ENCODE results near the gene DDX11.
A peak's percentile ranks its signal among the peaks of the same experiment; 100 is the strongest.
"Not testable (repeated sequence)": the region's sequence is repeated elsewhere in the genome, so short reads cannot be mapped to it uniquely, and the experiment has no call there.

The DDX11 gene

DNA sequence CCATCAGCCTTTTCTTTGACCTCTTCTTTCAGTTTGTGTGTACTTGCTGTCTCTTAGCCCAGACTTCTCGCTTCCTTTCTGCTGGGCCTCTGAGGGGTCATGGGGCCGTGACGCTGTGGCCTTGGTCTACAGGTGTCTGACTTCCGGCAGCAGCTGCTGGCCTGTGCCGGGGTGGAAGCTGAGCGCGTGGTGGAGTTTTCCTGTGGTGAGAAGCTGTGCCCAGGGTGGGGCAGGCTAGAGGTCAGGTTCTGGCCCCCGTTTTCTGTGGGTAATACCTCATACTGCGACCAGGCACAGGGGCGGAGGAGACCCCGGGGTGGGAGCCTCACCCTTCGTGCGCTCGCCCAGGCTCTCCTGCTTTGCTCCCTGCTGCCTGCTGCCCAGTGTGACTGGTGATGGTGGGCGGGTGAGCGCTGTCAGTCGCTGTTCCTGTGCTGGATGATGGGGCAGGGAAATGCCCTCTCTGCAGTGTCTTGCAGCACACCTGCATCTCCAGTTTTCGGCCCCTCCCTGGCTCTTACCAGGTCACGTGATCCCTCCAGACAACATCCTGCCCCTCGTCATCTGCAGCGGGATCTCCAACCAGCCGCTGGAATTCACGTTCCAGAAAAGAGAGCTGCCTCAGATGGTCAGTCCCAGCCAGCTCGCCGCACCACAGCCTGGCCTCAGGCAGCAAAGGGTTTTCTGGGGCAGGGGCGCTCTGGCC, 27.0 kb downstream of the DDX11 start:
- H3K36me3 Mint-ChIP-seq (ENCODE audit: low read depth); H3K4me3 Mint-ChIP-seq; H3K9me3 Mint-ChIP-seq; H3K4me1 Mint-ChIP-seq (ENCODE audit: low read depth); H3K27ac Mint-ChIP-seq; H3K27me3 Mint-ChIP-seq (ENCODE audit: low read depth): not testable (repeated sequence)

DNA sequence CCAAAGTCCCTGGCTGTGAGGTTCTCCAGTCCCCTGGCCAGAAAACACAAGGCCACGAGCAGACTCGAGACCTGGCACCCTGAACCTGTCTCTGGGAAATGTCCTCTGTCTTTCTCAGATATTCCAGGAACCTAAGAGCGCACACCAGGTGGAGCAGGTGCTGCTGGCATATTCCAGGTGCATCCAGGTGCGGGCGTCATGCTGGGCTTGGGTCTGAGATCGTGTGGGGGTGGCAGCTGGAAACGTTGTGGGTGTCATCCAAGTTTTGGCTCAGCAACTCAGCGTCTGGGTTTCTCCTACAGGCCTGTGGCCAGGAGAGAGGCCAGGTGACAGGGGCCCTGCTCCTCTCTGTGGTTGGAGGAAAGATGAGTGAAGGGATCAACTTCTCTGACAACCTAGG, 28.5 kb downstream of the DDX11 start:
- H3K36me3 Mint-ChIP-seq (ENCODE audit: low read depth); H3K4me1 Mint-ChIP-seq (ENCODE audit: low read depth); H3K27me3 Mint-ChIP-seq (ENCODE audit: low read depth); H3K27ac Mint-ChIP-seq; H3K9me3 Mint-ChIP-seq; H3K4me3 Mint-ChIP-seq: not testable (repeated sequence)

DNA sequence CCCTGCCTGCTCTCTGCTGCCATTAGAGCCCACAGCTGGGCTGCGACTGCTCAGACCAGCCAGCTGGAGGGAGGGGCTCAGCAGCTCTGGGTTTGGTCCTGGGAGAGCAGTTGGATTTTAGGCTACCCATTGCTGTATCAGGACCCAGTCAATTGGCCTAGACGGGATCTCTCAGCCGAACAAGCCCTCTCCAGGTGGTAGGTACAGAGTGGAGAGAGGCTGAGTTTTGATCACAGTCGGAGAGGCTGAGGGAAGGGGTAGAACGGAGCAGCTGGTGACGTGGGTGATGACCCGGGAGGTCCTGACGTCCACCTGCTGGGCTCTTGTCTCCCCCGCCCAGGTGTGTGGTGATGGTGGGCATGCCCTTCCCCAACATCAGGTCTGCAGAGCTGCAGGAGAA, 28.9 kb downstream of the DDX11 start:
- H3K27me3 Mint-ChIP-seq (ENCODE audit: low read depth); H3K4me1 Mint-ChIP-seq (ENCODE audit: low read depth); H3K9me3 Mint-ChIP-seq; H3K27ac Mint-ChIP-seq; H3K4me3 Mint-ChIP-seq; H3K36me3 Mint-ChIP-seq (ENCODE audit: low read depth): not testable (repeated sequence)

DNA sequence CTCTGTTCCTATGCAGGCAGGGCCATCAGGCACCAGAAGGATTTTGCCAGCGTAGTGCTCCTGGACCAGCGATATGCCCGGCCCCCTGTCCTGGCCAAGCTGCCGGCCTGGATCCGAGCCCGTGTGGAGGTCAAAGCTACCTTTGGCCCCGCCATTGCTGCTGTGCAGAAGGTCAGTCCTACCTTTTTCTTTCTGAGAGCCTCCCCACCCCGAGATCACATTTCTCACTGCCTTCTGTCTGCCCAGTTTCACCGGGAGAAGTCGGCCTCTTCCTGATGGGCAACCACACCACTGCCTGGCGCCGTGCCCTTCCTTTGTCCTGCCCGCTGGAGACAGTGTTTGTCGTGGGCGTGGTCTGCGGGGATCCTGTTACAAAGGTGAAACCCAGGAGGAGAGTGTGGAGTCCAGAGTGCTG, 29.9 kb downstream of the DDX11 start:
- H3K36me3 Mint-ChIP-seq (ENCODE audit: low read depth); H3K27ac Mint-ChIP-seq; H3K27me3 Mint-ChIP-seq (ENCODE audit: low read depth): not testable (repeated sequence)

DNA sequence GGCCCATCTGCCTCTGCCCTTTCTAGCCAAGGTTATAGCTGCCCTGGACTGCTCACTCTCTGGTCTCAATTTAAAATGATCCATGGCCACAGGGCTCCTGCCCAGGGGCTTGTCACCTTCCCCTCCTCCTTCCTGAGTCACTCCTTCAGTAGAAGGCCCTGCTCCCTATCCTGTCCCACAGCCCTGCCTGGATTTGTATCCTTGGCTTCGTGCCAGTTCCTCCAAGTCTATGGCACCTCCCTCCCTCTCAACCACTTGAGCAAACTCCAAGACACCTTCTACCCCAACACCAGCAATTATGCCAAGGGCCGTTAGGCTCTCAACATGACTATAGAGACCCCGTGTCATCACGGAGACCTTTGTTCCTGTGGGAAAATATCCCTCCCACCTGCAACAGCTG, 30.6 kb downstream of the DDX11 start:
- not testable (repeated sequence) for H3K4me1 Mint-ChIP-seq (ENCODE audit: low read depth); H3K27me3 Mint-ChIP-seq (ENCODE audit: low read depth); H3K4me3 Mint-ChIP-seq; H3K27ac Mint-ChIP-seq; H3K9me3 Mint-ChIP-seq; H3K36me3 Mint-ChIP-seq (ENCODE audit: low read depth)

More for the DNA sequence above, 29.9 kb downstream of the DDX11 start:
- not testable (repeated sequence) for H3K9me3 Mint-ChIP-seq; H3K4me3 Mint-ChIP-seq; H3K4me1 Mint-ChIP-seq (ENCODE audit: low read depth)

DNA sequence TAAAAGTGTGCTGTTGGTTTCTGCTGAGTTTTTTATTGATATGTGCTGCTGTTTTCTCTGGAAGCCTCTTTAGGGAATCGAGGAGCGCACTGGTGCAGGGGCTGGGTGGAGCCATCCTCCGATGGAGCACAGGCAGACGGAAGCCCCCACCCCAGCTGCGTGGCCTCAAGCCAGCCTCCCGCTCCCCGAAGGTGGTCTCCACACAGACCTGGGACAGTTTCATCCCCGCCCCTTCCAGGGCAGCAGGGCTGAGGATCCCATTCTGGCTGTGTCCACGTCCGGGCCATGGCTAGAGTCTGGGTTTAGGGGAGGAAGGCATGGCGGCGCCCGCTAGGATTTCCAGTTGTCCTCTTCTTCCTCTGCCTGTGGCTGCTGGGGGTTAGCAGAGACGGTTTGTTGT, 31.1 kb downstream of the DDX11 start:
- H3K36me3 Mint-ChIP-seq (ENCODE audit: low read depth); H3K27ac Mint-ChIP-seq; H3K4me3 Mint-ChIP-seq; H3K9me3 Mint-ChIP-seq; H3K4me1 Mint-ChIP-seq (ENCODE audit: low read depth); H3K27me3 Mint-ChIP-seq (ENCODE audit: low read depth): not testable (repeated sequence)

DNA sequence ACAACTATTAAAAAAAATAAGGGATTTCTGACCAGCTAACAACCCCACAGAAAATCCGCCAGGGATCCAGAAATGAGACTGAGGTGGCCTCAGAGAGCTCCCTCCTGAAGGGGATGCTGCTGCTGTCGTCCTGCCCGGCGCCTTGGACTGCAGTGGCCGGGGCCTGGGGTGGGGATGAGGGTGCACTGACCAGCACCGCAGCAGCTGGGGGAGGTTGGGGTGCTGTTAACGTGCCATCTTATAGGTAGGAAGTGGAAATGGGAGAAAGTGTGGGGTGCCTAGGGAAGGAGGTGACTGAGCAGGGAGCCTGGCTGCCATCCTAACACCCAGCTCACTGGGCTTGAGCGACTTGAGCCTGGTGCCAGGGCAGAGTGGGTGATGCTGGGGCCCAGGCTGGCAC, 32.0 kb downstream of the DDX11 start:
- H3K27ac Mint-ChIP-seq = no peak overlapping the region
- no peaks in the 10 kb centered on the region for H3K9me3 Mint-ChIP-seq
- H3K4me3 Mint-ChIP-seq = no peak overlapping the region
- H3K4me1 Mint-ChIP-seq (ENCODE audit: low read depth) = no peaks in the 10 kb centered on the region
- H3K36me3 Mint-ChIP-seq (ENCODE audit: low read depth) = peaks cover 1% of the 10 kb centered on the region
- no peaks in the 10 kb centered on the region for H3K27me3 Mint-ChIP-seq (ENCODE audit: low read depth)

DNA sequence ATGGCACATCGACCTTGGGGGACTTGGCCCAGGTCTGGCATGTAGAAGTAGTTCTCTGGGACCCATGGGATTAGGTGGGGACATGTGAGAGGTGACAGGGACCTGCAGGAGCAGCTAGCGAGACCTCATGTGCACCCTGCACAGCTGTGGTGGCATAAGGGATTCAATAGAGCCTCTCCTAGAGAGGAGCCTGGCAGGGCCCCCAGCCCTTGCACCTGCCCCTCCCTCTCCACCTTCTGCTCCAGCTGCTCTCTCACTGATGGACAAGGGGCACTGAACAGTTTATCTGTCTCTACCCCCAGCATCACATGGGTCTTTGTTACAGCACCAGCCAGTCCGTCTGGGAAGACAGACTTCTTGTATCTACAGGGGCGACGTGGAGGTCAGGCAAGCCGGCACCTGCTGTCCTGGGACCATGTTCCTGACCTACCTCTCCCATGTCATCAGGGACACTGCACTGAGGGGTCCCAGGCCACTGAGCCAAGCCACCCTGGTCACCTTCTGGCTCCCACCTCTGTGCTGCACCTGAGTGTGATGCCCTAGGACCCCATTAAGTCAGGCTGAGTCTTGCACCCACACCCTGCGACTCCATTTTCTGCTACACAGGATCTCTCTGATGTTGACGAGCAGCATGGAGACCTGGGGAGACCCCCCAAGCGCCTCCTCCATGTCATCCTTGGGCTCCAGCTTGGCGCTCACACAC, 32.6 kb downstream of the DDX11 start:
- Mint-ChIP-seq H3K27ac (no peak overlapping the region), H3K9me3 (no peaks in the 10 kb centered on the region), H3K36me3 (ENCODE audit: low read depth) (peaks cover 1% of the 10 kb centered on the region), H3K4me3 (no peak overlapping the region), H3K4me1 (ENCODE audit: low read depth) (no peaks in the 10 kb centered on the region), H3K27me3 (ENCODE audit: low read depth) (no peaks in the 10 kb centered on the region)

DNA sequence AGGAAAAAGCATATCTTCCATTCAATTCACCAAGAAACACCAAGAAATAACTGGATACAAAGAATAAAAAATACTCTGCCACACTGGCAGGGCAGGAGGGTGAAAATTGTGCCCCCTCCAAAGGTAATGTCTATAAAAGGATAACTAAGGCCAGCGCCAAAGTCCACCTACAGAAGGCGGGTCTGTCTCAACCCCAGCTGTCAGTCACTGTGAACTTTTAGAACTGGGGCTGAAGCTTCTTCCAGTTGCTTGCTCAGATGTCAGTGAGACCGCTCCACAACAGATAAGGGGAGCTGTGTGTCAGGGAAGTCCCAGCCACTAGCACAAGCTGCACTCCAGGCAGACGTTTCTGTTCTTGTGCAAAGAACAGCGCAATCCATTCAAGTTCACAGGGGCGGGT, 36.1 kb downstream of the DDX11 start:
- H3K4me1 Mint-ChIP-seq (ENCODE audit: low read depth); H3K27ac Mint-ChIP-seq; H3K27me3 Mint-ChIP-seq (ENCODE audit: low read depth); H3K4me3 Mint-ChIP-seq; H3K9me3 Mint-ChIP-seq; H3K36me3 Mint-ChIP-seq (ENCODE audit: low read depth): not testable (repeated sequence)

DNA sequence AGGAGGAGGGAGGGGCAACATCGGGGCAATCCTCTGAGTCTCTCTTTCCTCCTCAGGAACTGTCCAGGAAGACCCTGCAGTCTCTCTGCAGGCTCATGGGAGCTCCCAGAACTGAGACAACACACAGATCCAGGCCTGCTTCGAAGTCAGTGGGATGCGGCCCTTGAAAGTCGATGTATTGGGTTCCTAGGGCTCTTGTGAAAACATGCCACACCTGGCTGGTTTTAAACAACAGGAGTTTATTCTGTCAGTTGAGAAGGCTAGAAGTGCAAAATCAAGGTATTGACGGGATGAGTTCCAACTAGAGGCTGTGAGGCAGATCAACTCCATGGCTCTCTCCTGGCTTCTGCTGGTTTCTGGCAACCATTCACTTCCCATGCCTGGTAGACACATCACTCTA, 36.6 kb downstream of the DDX11 start:
- not testable (repeated sequence) for H3K4me3 Mint-ChIP-seq; H3K27ac Mint-ChIP-seq; H3K27me3 Mint-ChIP-seq (ENCODE audit: low read depth); H3K36me3 Mint-ChIP-seq (ENCODE audit: low read depth); H3K9me3 Mint-ChIP-seq; H3K4me1 Mint-ChIP-seq (ENCODE audit: low read depth)

DNA sequence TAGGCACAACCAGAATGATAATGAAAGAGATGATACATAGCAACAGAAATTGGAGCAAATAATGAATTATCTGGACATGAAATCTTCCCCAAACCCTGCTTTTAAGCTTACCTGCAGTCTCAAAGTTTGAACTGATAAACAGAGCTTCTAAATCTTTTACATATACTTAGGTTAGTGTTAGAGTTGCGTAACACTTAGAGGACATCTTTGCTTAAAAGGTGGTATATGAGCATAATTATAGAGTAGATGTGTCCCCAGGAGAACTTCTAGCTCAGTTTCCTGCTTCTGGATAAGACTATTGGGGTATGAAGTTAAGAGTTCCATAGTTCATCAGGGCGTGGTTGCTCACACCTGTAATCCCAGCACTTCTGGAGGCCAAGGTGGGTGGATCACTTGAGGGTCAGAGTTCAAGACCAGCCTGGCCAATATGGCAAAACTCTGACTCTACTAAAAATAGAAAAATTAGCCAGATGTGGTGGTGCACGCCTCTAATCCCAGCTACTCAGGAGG, 41.5 kb downstream of the DDX11 start:
- H3K9me3 Mint-ChIP-seq; H3K4me3 Mint-ChIP-seq; H3K4me1 Mint-ChIP-seq (ENCODE audit: low read depth); H3K27ac Mint-ChIP-seq; H3K36me3 Mint-ChIP-seq (ENCODE audit: low read depth): not testable (repeated sequence)
- peaks cover 19% of the 10 kb centered on the region for H3K27me3 Mint-ChIP-seq (ENCODE audit: low read depth)

DNA sequence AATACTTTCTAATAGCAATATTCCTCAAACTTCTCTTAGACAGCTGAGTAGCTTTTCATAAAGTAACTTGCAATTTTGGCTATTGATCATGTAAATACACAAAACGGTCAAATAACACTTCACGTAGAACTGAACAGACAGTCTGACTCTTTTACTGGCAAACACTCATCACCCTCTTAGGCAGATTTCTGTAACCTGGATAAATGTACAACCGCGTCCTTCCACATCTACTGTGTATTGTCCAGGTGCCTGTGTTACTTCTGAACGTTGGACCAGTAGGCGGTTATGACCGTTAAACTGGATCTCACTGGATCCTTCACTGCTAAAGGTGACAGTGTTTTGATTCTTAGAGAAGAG, 43.2 kb downstream of the DDX11 start:
- H3K4me1 Mint-ChIP-seq (ENCODE audit: low read depth); H3K27ac Mint-ChIP-seq; H3K9me3 Mint-ChIP-seq; H3K36me3 Mint-ChIP-seq (ENCODE audit: low read depth); H3K4me3 Mint-ChIP-seq: not testable (repeated sequence)
- H3K27me3 Mint-ChIP-seq (ENCODE audit: low read depth) = peaks cover 22% of the 10 kb centered on the region

DNA sequence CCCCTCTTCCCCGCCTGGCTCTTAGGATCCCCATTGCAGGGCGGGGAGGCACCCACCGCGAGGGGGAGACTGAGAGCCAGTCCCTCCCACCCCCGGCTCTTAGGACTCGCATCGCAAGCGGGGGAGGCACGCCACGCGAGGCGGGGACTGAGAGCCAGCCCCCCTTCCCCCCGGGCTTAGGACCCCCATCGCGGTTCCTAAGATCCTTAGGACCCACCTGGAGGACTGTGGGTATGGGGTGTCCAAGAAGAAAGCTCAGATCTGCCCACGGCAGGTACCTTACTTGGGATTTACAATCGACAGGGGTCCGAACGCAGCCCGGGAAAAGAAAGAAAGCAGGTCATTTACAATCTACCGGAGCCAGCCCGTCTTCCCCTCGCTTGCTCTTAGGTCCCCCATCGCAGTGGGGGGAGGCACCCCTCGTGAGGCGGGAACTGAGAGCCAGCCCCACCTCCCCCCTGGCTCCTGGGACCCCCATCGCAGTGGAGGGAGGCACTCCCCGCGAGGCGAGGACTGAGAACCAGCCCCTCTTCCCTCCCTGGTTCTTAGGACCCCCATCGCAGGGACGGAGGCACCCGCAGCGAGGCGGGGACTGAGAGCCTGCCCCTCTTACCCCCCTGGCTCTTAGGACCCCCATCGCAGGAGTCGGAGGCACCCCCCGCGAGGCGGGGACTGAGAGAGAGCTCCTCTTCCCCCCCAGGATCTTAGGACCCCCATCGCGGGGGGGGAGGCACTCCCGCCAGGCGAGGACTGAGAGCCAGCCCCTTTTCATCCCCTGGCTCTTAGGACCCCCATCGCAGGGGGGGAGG, 43.7 kb downstream of the DDX11 start:
- Mint-ChIP-seq H3K36me3 (ENCODE audit: low read depth) (no peaks in the 10 kb centered on the region), H3K4me3 (peak overlapping the region; percentile 59), H3K27ac (no peak overlapping the region), H3K27me3 (ENCODE audit: low read depth) (peaks cover 22% of the 10 kb centered on the region), H3K9me3 (no peaks in the 10 kb centered on the region), H3K4me1 (ENCODE audit: low read depth) (no peaks in the 10 kb centered on the region)

DNA sequence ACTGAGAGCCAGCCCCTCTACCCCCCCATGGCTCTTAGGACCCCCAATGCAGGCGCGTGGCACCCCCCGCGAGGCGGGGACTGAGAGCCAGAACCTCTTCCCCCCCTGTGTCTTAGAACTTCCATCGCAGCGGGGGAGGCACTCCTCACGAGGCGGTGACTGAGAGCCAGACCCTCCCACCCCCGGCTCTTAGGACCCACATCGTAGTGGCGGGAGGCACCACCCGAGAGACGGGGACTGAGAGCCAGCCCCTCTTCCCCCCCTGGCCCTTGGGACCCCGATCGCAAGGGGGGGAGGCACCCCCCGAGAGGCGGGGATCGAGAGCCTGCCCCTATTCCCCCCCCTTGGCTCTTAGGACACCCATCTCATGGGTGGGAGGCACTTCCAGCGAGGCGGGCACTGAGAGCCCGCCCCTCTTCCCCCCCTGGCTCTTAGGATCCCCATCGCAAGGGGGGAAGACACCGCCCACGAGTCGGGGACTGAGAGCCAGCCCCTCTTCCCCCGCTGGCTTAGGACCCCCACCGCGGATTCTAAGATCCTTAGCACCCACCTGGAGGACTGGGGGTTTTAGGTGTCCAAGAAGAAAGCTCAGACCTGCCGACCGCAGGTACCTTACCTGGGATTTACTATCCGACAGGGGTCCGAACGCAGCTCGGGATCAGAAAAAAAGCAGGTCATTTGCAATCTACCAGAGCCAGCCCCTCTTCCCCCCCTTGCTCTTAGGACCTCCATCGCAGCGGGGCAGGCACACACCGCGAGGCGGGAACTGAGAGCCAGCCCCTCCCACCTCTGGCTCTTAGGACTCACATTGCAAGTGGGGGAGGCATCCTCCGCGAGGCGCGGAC, 44.9 kb downstream of the DDX11 start:
- Mint-ChIP-seq H3K4me3 (no peak overlapping the region), H3K9me3 (no peaks in the 10 kb centered on the region), H3K27ac (no peak overlapping the region), H3K36me3 (ENCODE audit: low read depth) (no peaks in the 10 kb centered on the region), H3K4me1 (ENCODE audit: low read depth) (no peaks in the 10 kb centered on the region), H3K27me3 (ENCODE audit: low read depth) (peaks cover 22% of the 10 kb centered on the region)
